Activated effector memory CD4-positive, alpha-beta T cell treated with anti-CD3 and anti-CD28 coated beads, Interleukin-2, amount 50 U/mL, for 16 hours (primary cell): ENCODE data around the gene RNF145.
"Not testable (repeated sequence)": the region's sequence is repeated elsewhere in the genome, so short reads cannot be mapped to it uniquely, and the experiment has no call there.

Experiments
- DNase-seq: peaks from one replicate; pipeline ENCODE4 v3.0.0-alpha.2; 2020

The RNF145 gene

GRCh38 chr5:159152876-159153275 is 56.5 kb downstream of the RNF145 start:
- DNase-seq, result no peak

- DNase-seq, result no peak
These were observed 60.3 kb downstream of the RNF145 start for GRCh38 chr5:159149085-159149484.

- no peak for DNase-seq
These were observed 61.4 kb downstream of the RNF145 start for GRCh38 chr5:159147976-159148375.

GRCh38 chr5:159146839-159147238 is 62.5 kb downstream of the RNF145 start:
- no peak for DNase-seq

GRCh38 chr5:159145160-159145559 is 64.2 kb downstream of the RNF145 start:
- not testable (repeated sequence) for DNase-seq

- no peak for DNase-seq
These were observed 69.6 kb downstream of the RNF145 start for GRCh38 chr5:159139802-159140201.

- no peak for DNase-seq
These were observed 73.3 kb downstream of the RNF145 start for GRCh38 chr5:159135896-159136531.

GRCh38 chr5:159133041-159133741 is 76.2 kb downstream of the RNF145 start:
- no peak for DNase-seq

- DNase-seq, result no peak
These were observed 76.8 kb downstream of the RNF145 start for GRCh38 chr5:159132429-159133040.

GRCh38 chr5:159131951-159132350 is 77.4 kb downstream of the RNF145 start:
- no peak for DNase-seq

- no peak for DNase-seq
These were observed 78.5 kb downstream of the RNF145 start for GRCh38 chr5:159130871-159131270.

- no peak for DNase-seq
These were observed 81.2 kb downstream of the RNF145 start for GRCh38 chr5:159128070-159128541.

- DNase-seq, result no peak
These were observed 85.7 kb downstream of the RNF145 start for GRCh38 chr5:159123700-159124099.

GRCh38 chr5:159123189-159123588 is 86.2 kb downstream of the RNF145 start:
- DNase-seq, result no peak

- DNase-seq, result no peak
These were observed 88.3 kb downstream of the RNF145 start for GRCh38 chr5:159121061-159121460.

- DNase-seq, result no peak
These were observed 88.9 kb downstream of the RNF145 start for GRCh38 chr5:159120446-159120845.

GRCh38 chr5:159119842-159120241 is 89.5 kb downstream of the RNF145 start:
- not testable (repeated sequence) for DNase-seq

- DNase-seq, result not testable (repeated sequence)
These were observed 90.2 kb downstream of the RNF145 start for GRCh38 chr5:159118958-159119659.

- no peak for DNase-seq
These were observed 95.9 kb downstream of the RNF145 start for GRCh38 chr5:159113405-159113804.

- no peak for DNase-seq
These were observed 96.9 kb downstream of the RNF145 start for GRCh38 chr5:159112436-159112835.
